Frontal cortex (tissue), 4 donors: ENCODE measurements around the gene GNPTG. TPM values are rescaled to one million over a fixed set of nuclear protein-coding genes. Genes with fewer than 3 reads are reported as not detected.

Experiments
- DNase-seq, 2 donors: peaks; one replicate each; pipeline ENCODE4 v3.0.0; 2012; ENCODE audit warnings: low spot score in 2 of 2
- FAIRE-seq: peaks from 2 replicates; lab custom pipeline; 2012; peaks lifted over from hg19 to GRCh38; lab: Jason Lieb, UNC
- total RNA-seq: library from RNA; depleted of rRNA; stranded (reverse); fragments of >200 nt; gene quantifications from one replicate; pipeline ENCODE4 v1.2.3, GENCODE V29; 2014
- donor health status: control.
- donor health status: control.
- donor health status: control.

The GNPTG gene
- total RNA-seq, 1 donor from 2014 or later = 17.9 TPM

- no peak for DNase-seq
Observed at GRCh38 chr16:1362807-1363206, 11.1 kb downstream of the GNPTG start.

GRCh38 chr16:1363501-1364041 lies 11.8 kb downstream of the GNPTG start:
- FAIRE-seq (no peak), DNase-seq (peak in 1 of 2 donors; percentile 76)

More at GRCh38 chr16:1362807-1363206, 11.1 kb downstream of the GNPTG start:
- FAIRE-seq = no peak

- DNase-seq = no peak
- no peak for FAIRE-seq
Observed at GRCh38 chr16:1364510-1364909, 12.8 kb downstream of the GNPTG start.

- DNase-seq (no peak), FAIRE-seq (no peak)
Observed at GRCh38 chr16:1366060-1366711, 14.5 kb downstream of the GNPTG start.

GRCh38 chr16:1366712-1367299 lies 15.1 kb downstream of the GNPTG start:
- no peak for FAIRE-seq
- DNase-seq = no peak

GRCh38 chr16:1367486-1368174 lies 15.9 kb downstream of the GNPTG start:
- FAIRE-seq (no peak), DNase-seq (no peak)

GRCh38 chr16:1371054-1371978 lies 19.6 kb downstream of the GNPTG start:
- FAIRE-seq (no peak), DNase-seq (no peak)

GRCh38 chr16:1372292-1372950 lies 20.7 kb downstream of the GNPTG start:
- DNase-seq (no peak), FAIRE-seq (no peak)

GRCh38 chr16:1374418-1375297 lies 22.9 kb downstream of the GNPTG start:
- DNase-seq (no peak), FAIRE-seq (no peak)

- DNase-seq = no peak
- FAIRE-seq = no peak
Observed at GRCh38 chr16:1375298-1375640, 23.5 kb downstream of the GNPTG start.

GRCh38 chr16:1375741-1376410 lies 24.1 kb downstream of the GNPTG start:
- DNase-seq = no peak
- FAIRE-seq = no peak

GRCh38 chr16:1377406-1378010 lies 25.8 kb downstream of the GNPTG start:
- peak in 1 of 2 donors; percentile 63 for DNase-seq
- FAIRE-seq = no peak

- FAIRE-seq = no peak
Observed at GRCh38 chr16:1378087-1378803, 26.5 kb downstream of the GNPTG start.

GRCh38 chr16:1378804-1379303 lies 27.1 kb downstream of the GNPTG start:
- DNase-seq (peak; percentile 58 to 84), FAIRE-seq (no peak)

More at GRCh38 chr16:1378087-1378803, 26.5 kb downstream of the GNPTG start:
- no peak for DNase-seq

- DNase-seq (peak; percentile 68 to 88), FAIRE-seq (no peak)
Observed at GRCh38 chr16:1379304-1380076, 27.8 kb downstream of the GNPTG start.

- no peak for DNase-seq
- FAIRE-seq = no peak
Observed at GRCh38 chr16:1380195-1380594, 28.5 kb downstream of the GNPTG start.
